ENCODE data around the gene TRMT2A. TPM values are rescaled to one million over a fixed set of nuclear protein-coding genes. Genes with fewer than 3 reads are reported as not detected.

Gene TRMT2A
- polyA plus RNA-seq, 1 of the 3 experiments (the other 2 are of a cell fraction): 54.6 TPM

DNA sequence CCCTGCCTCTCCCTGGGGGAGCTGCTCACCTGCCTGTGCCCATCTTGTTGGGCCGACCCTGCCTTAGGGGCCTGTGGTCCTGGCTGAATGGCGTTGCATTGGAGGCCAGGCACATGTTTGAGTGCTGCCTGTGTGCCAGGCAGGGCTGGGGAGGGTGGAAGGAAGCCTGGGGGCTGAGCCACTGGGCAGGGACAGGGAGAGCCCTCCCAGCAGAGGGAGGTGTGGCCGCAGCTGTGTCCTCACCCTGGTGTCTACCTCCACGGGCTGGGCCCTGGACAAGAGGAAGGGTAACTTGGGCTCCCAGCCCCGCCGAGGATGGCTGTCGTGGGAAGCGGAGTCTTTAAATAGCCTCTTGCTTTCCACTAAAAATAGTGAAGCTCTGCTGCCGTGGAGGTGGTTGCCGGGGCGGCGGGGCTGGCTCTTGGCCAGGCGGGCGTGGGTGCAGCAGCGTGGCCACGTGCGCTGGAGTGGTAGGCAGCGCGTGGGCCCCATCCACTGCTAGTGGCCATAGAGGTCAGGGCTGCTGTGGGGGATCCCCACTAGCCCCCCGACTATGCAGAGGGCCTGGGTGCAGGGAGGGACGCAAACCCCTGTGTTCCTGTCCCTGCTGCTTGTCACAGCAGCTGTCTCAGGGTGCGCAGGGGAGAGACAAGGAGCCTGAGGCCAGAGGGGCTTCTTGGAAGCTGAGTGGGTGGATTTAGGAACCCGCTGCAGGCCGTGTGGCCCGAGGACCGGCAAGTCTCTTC is 20.8 kb upstream of the TRMT2A start:
- Histone ChIP-seq H3K4me3 (ENCODE audit: low read depth in 2 of 2, low read length in 1 of 2) (no peak overlapping the region), H3K9me2 (no peaks in the 10 kb centered on the region), H3K4me2 (no peak overlapping the region), H3K4me1 (ENCODE audit: control insufficient read depth in 1 of 2, insufficient read depth in 2 of 2, low read depth in 1 of 2, low read length in 1 of 2) (peaks cover 0 to 54% of the 10 kb centered on the region in 2 experiments; a peak in 1 of 4 replicates), H3K27ac (ENCODE audit: low read depth in 2 of 2, low read length in 1 of 2) (peak overlapping the region in 1 of 2 experiments; percentile 64; a peak in 1 of 4 replicates), H3F3A (replicated peaks; ENCODE audit: insufficient read depth) (no peaks in the 10 kb centered on the region), H3K9me3 (no peaks in the 10 kb centered on the region), H3K27me3 (ENCODE audit: insufficient read depth) (no peaks in the 10 kb centered on the region), H3K9ac (no peak overlapping the region), H3K36me3 (replicated peaks in 1 of 2; ENCODE audit: control insufficient read depth in 1 of 2, insufficient read depth in 2 of 2, low read length in 1 of 2) (peaks cover 0 to 8% of the 10 kb centered on the region in 2 experiments), H4K20me1 (ENCODE audit: insufficient read depth) (peaks cover 67% of the 10 kb centered on the region), H2AFZ (ENCODE audit: low read depth) (no peak overlapping the region), H3K79me2 (ENCODE audit: insufficient read depth) (peaks cover 65% of the 10 kb centered on the region)
- CTCF ChIA-PET: interaction anchor here (1.1 to 1.8 kb wide), 3 partner anchors 19 to 148 kb away, joined by 4 to 5 read pairs (median 4); no protein-coding TSS in a partner anchor
- WGBS (ENCODE audit: low lambda C conversion rate): 92% methylated on average over 17 of the region's 26 CpGs
- POLR2A ChIA-PET: no interaction called here
- no peak for DNase-seq
- 0 out of 2 replicates have a peak, but pooled peaks have one; percentile 3 for TF ChIP-seq NFIC (IDR thresholded peaks at IDR 0.05; ENCODE audit: borderline replicate concordance)
- peak; percentile 24; the same call in 1 of the 2 replicates for TF ChIP-seq MXI1 (IDR thresholded peaks at IDR 0.05; ENCODE audit: low read depth, low read length)
- no peak for TF ChIP-seq TAF1 (IDR thresholded peaks at IDR 0.05; ENCODE audit: borderline replicate concordance, low read depth, low read length)
- TF ChIP-seq RXRA (IDR thresholded peaks at IDR 0.05; ENCODE audit: borderline replicate concordance, low read depth): no peak

GRCh38 chr22:20137113-20137512 is 20.1 kb upstream of the TRMT2A start:
- TF ChIP-seq POLR2AphosphoS5 (IDR thresholded peaks at IDR 0.05; ENCODE audit: low read depth, low read length) (no peak), YY1 (IDR thresholded peaks at IDR 0.05; ENCODE audit: low read depth) (no peak), FOXM1 (IDR thresholded peaks at IDR 0.05; ENCODE audit: low read depth) (no peak), ELF1 (IDR thresholded peaks at IDR 0.05) (no peak), GATA2 (CRISPR knock-in tag; IDR thresholded peaks at IDR 0.05) (no peak), GABPA (IDR thresholded peaks at IDR 0.05; ENCODE audit: low read depth) (no peak), FOSL2 (IDR thresholded peaks at IDR 0.05; ENCODE audit: borderline replicate concordance, low read depth) (no peak), RAD21 (IDR thresholded peaks at IDR 0.05; ENCODE audit: low read length) (no peak), RXRA (IDR thresholded peaks at IDR 0.05; ENCODE audit: borderline replicate concordance, low read depth) (no peak), MEF2A (IDR thresholded peaks at IDR 0.05; ENCODE audit: borderline replicate concordance, low read depth) (no peak), NRF1 (IDR thresholded peaks at IDR 0.05; ENCODE audit: low read depth, low read length) (no peak)
- 100% methylated on average over 1 of the region's 13 CpGs for WGBS (ENCODE audit: low lambda C conversion rate)
- Histone ChIP-seq H3K9me2 (no peaks in the 10 kb centered on the region), H3K4me2 (no peak overlapping the region), H4K20me1 (ENCODE audit: insufficient read depth) (peaks cover 71% of the 10 kb centered on the region), H3K4me1 (ENCODE audit: control insufficient read depth in 1 of 2, insufficient read depth in 2 of 2, low read depth in 1 of 2, low read length in 1 of 2) (peaks cover 0 to 59% of the 10 kb centered on the region in 2 experiments; a peak in 1 of 4 replicates), H3K36me3 (replicated peaks in 1 of 2; ENCODE audit: control insufficient read depth in 1 of 2, insufficient read depth in 2 of 2, low read length in 1 of 2) (peaks cover 0 to 8% of the 10 kb centered on the region in 2 experiments), H2AFZ (ENCODE audit: low read depth) (no peak overlapping the region), H3K27me3 (ENCODE audit: insufficient read depth) (no peaks in the 10 kb centered on the region), H3K27ac (ENCODE audit: low read depth in 2 of 2, low read length in 1 of 2) (no peak overlapping the region; a peak in 1 of 4 replicates), H3K79me2 (ENCODE audit: insufficient read depth) (peaks cover 69% of the 10 kb centered on the region), H3F3A (replicated peaks; ENCODE audit: insufficient read depth) (no peaks in the 10 kb centered on the region), H3K9me3 (no peaks in the 10 kb centered on the region), H3K4me3 (ENCODE audit: low read depth in 2 of 2, low read length in 1 of 2) (no peak overlapping the region), H3K9ac (no peak overlapping the region)
- ChIA-PET CTCF (interaction anchor here (0.6 to 1.1 kb wide), 2 partner anchors 20 to 27 kb away, joined by 3 to 4 read pairs; no protein-coding TSS in a partner anchor), POLR2A (no interaction called here)
- no peak for DNase-seq

Data from SK-N-SH (cell line).